ENCODE results near the gene TMEM74B. TPM values are rescaled to one million over a fixed set of nuclear protein-coding genes. Genes with fewer than 3 reads are reported as not detected.
"Not testable (repeated sequence)": the region's sequence is repeated elsewhere in the genome, so short reads cannot be mapped to it uniquely, and the experiment has no call there.

The TMEM74B gene
- total RNA-seq (2014; rRNA removed; shearing (Covaris generic); ENCODE audit: low replicate concordance), result not detected in 2 replicates

- in situ Hi-C loops (cut with HindIII; ENCODE audit: low pct_unique_long_range_greater_than_20kb, low sequenced_read_pairs), result no loop called here
- no peak for DNase-seq (ENCODE audit: low read depth)
Observed at GRCh38 chr20:1184638-1185315, at the start of gene TMEM74B. TSS of gene TMEM74B (minus strand) at chr20:1184981. CDS start at chr20:1183801, 1,180 bp downstream.

- in situ Hi-C loops (cut with HindIII; ENCODE audit: low pct_unique_long_range_greater_than_20kb, low sequenced_read_pairs), result no loop called here
- DNase-seq (ENCODE audit: low read depth), result no peak
Observed at GRCh38 chr20:1232286-1233111, 47.7 kb upstream of the TMEM74B start.

GRCh38 chr20:1229541-1229940 lies 44.8 kb upstream of the TMEM74B start:
- in situ Hi-C loops (cut with HindIII; ENCODE audit: low pct_unique_long_range_greater_than_20kb, low sequenced_read_pairs), result no loop called here
- no peak for DNase-seq (ENCODE audit: low read depth)

GRCh38 chr20:1225783-1226654 lies 41.2 kb upstream of the TMEM74B start, which contains the start of gene RAD21L1:
TSS of gene RAD21L1 (plus strand) at chr20:1226044. CDS start at chr20:1228454, 2,410 bp downstream.
- in situ Hi-C loops (cut with HindIII; ENCODE audit: low pct_unique_long_range_greater_than_20kb, low sequenced_read_pairs), result no loop called here

GRCh38 chr20:1225263-1225782 lies 40.5 kb upstream of the TMEM74B start:
- DNase-seq (ENCODE audit: low read depth), result peak; percentile 38
- in situ Hi-C loops (cut with HindIII; ENCODE audit: low pct_unique_long_range_greater_than_20kb, low sequenced_read_pairs), result no loop called here

More at GRCh38 chr20:1225783-1226654, 41.2 kb upstream of the TMEM74B start, which contains the start of gene RAD21L1:
- DNase-seq (ENCODE audit: low read depth), result peak; percentile 63

GRCh38 chr20:1224205-1224890 lies 39.6 kb upstream of the TMEM74B start:
- in situ Hi-C loops (cut with HindIII; ENCODE audit: low pct_unique_long_range_greater_than_20kb, low sequenced_read_pairs), result no loop called here

GRCh38 chr20:1222750-1223149 lies 38.0 kb upstream of the TMEM74B start:
- DNase-seq (ENCODE audit: low read depth); in situ Hi-C loops (cut with HindIII; ENCODE audit: low pct_unique_long_range_greater_than_20kb, low sequenced_read_pairs): not testable (repeated sequence)

More at GRCh38 chr20:1224205-1224890, 39.6 kb upstream of the TMEM74B start:
- no peak for DNase-seq (ENCODE audit: low read depth)

GRCh38 chr20:1216527-1217427 lies 32.0 kb upstream of the TMEM74B start:
- in situ Hi-C loops (cut with HindIII; ENCODE audit: low pct_unique_long_range_greater_than_20kb, low sequenced_read_pairs); DNase-seq (ENCODE audit: low read depth): not testable (repeated sequence)

GRCh38 chr20:1215386-1216170 lies 30.8 kb upstream of the TMEM74B start:
- no peak for DNase-seq (ENCODE audit: low read depth)
- in situ Hi-C loops (cut with HindIII; ENCODE audit: low pct_unique_long_range_greater_than_20kb, low sequenced_read_pairs), result no loop called here

- DNase-seq (ENCODE audit: low read depth), result no peak
- in situ Hi-C loops (cut with HindIII; ENCODE audit: low pct_unique_long_range_greater_than_20kb, low sequenced_read_pairs), result no loop called here
Observed at GRCh38 chr20:1214838-1215261, 30.1 kb upstream of the TMEM74B start.

- peak; percentile 56 for DNase-seq (ENCODE audit: low read depth)
- in situ Hi-C loops (cut with HindIII; ENCODE audit: low pct_unique_long_range_greater_than_20kb, low sequenced_read_pairs), result no loop called here
Observed at GRCh38 chr20:1212607-1213396, 28.0 kb upstream of the TMEM74B start.

- in situ Hi-C loops (cut with HindIII; ENCODE audit: low pct_unique_long_range_greater_than_20kb, low sequenced_read_pairs), result no loop called here
- no peak for DNase-seq (ENCODE audit: low read depth)
Observed at GRCh38 chr20:1212023-1212422, 27.2 kb upstream of the TMEM74B start.

GRCh38 chr20:1210501-1210900 lies 25.7 kb upstream of the TMEM74B start:
- in situ Hi-C loops (cut with HindIII; ENCODE audit: low pct_unique_long_range_greater_than_20kb, low sequenced_read_pairs), result no loop called here
- DNase-seq (ENCODE audit: low read depth), result no peak

- in situ Hi-C loops (cut with HindIII; ENCODE audit: low pct_unique_long_range_greater_than_20kb, low sequenced_read_pairs), result no loop called here
Observed at GRCh38 chr20:1209447-1210387, 24.9 kb upstream of the TMEM74B start.

More at GRCh38 chr20:1209447-1210387, 24.9 kb upstream of the TMEM74B start:
- DNase-seq (ENCODE audit: low read depth), result no peak
